Spinal cord (tissue), 4 donors: ENCODE measurements around the gene CHML. TPM values are rescaled to one million over a fixed set of nuclear protein-coding genes. Genes with fewer than 3 reads are reported as not detected.

Source experiments
- polyA plus RNA-seq, 2 donors: library from polyadenylated mRNA; unstranded; fragments of 120-200 nt; gene quantifications; one replicate each; pipeline ENCODE4 v1.2.1, GENCODE V29; 2013; ENCODE audit not compliant: insufficient read length in 2 of 2
- total RNA-seq, 2 donors: library from RNA; depleted of rRNA in 1 of 2; stranded (reverse); fragments of 120-200 nt in 1 of 2; fragments of >200 nt in 1 of 2; gene quantifications; one replicate each; pipeline versions ENCODE4 v1.2.3 to v1.2.4, GENCODE V29; 2013 to 2014

The CHML gene
- total and polyA plus RNA-seq, 4 donors: 13.5 to 30.2 (median 19.3) TPM

Other genes starting within 250 kb of the CHML start
- gene FH, start 120.6 kb downstream of the CHML start, total RNA-seq: 10 to 100 TPM; 54.7 to 61.3 TPM
- gene FH, start 120.6 kb downstream of the CHML start, polyA plus RNA-seq: 10 to 100 TPM; 81.2 to 94.4 TPM
- gene KMO, start 108.0 kb downstream of the CHML start, total RNA-seq: under 1 TPM; 0.39 to 0.99 TPM
- gene KMO, start 108.0 kb downstream of the CHML start, polyA plus RNA-seq: under 1 TPM; 0.39 to 0.48 TPM
- 10 to 100 TPM; 13.7 to 14.3 TPM for gene OPN3, start within 50 bp of the CHML start, total RNA-seq
- gene OPN3, start within 50 bp of the CHML start, polyA plus RNA-seq: 1 to 10 TPM; 8.4 to 9.7 TPM
- gene WDR64, start 11.9 kb upstream of the CHML start, total RNA-seq: under 1 TPM in 1 of 2 donors, not detected in 1; 0.11 TPM
- under 1 TPM; 0.11 to 0.32 TPM for gene WDR64, start 11.9 kb upstream of the CHML start, polyA plus RNA-seq
- 1 to 10 TPM; 3.7 to 7.8 TPM for gene EXO1, start 207.8 kb upstream of the CHML start, total RNA-seq
- 1 to 10 TPM; 4.2 to 5.4 TPM for gene EXO1, start 207.8 kb upstream of the CHML start, polyA plus RNA-seq